Astrocyte (in vitro differentiated cells and primary cell): Measurements from ENCODE around the gene ITPK1. TPM values are rescaled to one million over a fixed set of nuclear protein-coding genes. Genes with fewer than 3 reads are reported as not detected.

Experiments used
- DNase-seq: peaks from one replicate; pipeline ENCODE4 v3.0.0-alpha.2; 2010; ENCODE audit warnings: low read depth
- FAIRE-seq: peaks from 2 replicates; lab custom pipeline; 2011; peaks lifted over from hg19 to GRCh38; lab: Jason Lieb, UNC
- H2AFZ ChIP-seq: 2 replicates; pipeline ENCODE4 v1.6.0; 2012; ENCODE audit warnings: low read depth, low read length, inconsistent platforms
- H3K27ac ChIP-seq: 2 replicates; pipeline ENCODE4 v1.5.1; 2011; ENCODE audit warnings: low read depth, low read length, inconsistent platforms
- H3K27me3 ChIP-seq: 2 replicates; pipeline ENCODE4 v1.6.0; 2011; ENCODE audit warnings: low read length, inconsistent platforms; ENCODE audit not compliant: insufficient read depth
- H3K36me3 ChIP-seq: 2 replicates; pipeline ENCODE4 v1.5.1; 2011; ENCODE audit warnings: low read length, inconsistent platforms; ENCODE audit not compliant: insufficient read depth
- H3K4me1 ChIP-seq: 2 replicates; pipeline ENCODE4 v1.5.1; 2011; ENCODE audit warnings: low read length, inconsistent platforms; ENCODE audit not compliant: insufficient read depth
- H3K4me2 ChIP-seq: 2 replicates; pipeline ENCODE4 v1.6.0; 2012; ENCODE audit warnings: low read length, inconsistent platforms
- H3K4me3 ChIP-seq: 2 replicates; pipeline ENCODE4 v1.5.1; 2011; ENCODE audit warnings: low read depth, mild to moderate bottlenecking, low read length, inconsistent platforms; ENCODE audit not compliant: insufficient read depth
- H3K79me2 ChIP-seq: 2 replicates; pipeline ENCODE4 v1.6.0; 2012; ENCODE audit warnings: mild to moderate bottlenecking, low read length, inconsistent platforms; ENCODE audit not compliant: insufficient read depth
- H3K9ac ChIP-seq: 2 replicates; pipeline ENCODE4 v1.6.0; 2012; ENCODE audit warnings: mild to moderate bottlenecking, low read length, inconsistent platforms
- H3K9me3 ChIP-seq: 2 replicates; pipeline ENCODE4 v1.5.1; 2012; ENCODE audit warnings: low read depth, mild to moderate bottlenecking, low read length, inconsistent platforms; ENCODE audit not compliant: insufficient read depth
- H4K20me1 ChIP-seq: 2 replicates; pipeline ENCODE4 v1.6.0; 2012; ENCODE audit warnings: low read length, inconsistent platforms; ENCODE audit not compliant: insufficient read depth
- H3K27ac Mint-ChIP-seq: one replicate; pipeline ENCODE4 v1.8.0; 2021; ENCODE audit warnings: mild to moderate bottlenecking, mixed read lengths; ENCODE audit not compliant: unreplicated experiment
- H3K27me3 Mint-ChIP-seq: one replicate; pipeline ENCODE4 v1.8.0; 2021; ENCODE audit warnings: low read depth, mixed read lengths; ENCODE audit not compliant: unreplicated experiment
- H3K36me3 Mint-ChIP-seq: one replicate; pipeline ENCODE4 v1.8.0; 2021; ENCODE audit warnings: low read depth, mixed read lengths; ENCODE audit not compliant: unreplicated experiment
- H3K4me1 Mint-ChIP-seq: one replicate; pipeline ENCODE4 v1.8.0; 2021; ENCODE audit warnings: low read depth, mixed read lengths; ENCODE audit not compliant: unreplicated experiment
- H3K4me3 Mint-ChIP-seq: one replicate; pipeline ENCODE4 v1.8.0; 2021; ENCODE audit warnings: mild to moderate bottlenecking, moderate library complexity, mixed read lengths; ENCODE audit not compliant: unreplicated experiment
- H3K9me3 Mint-ChIP-seq: one replicate; pipeline ENCODE4 v1.8.0; 2021; ENCODE audit warnings: mild to moderate bottlenecking, mixed read lengths; ENCODE audit not compliant: unreplicated experiment
- EZH2 ChIP-seq: IDR thresholded peaks from 2 replicates; pipeline ENCODE4 v1.6.1; 2012; ENCODE audit warnings: mild to moderate bottlenecking, low read length, inconsistent platforms; ENCODE audit not compliant: insufficient read depth
- total RNA-seq: library from RNA; stranded (reverse); gene quantifications from 2 replicates; pipeline ENCODE4 v1.2.1, GENCODE V29; 2021
- TF ChIP-seq, protein P1 (sequence below): IDR thresholded peaks from 2 replicates; pipeline ENCODE4 v1.5.1; 2011; ENCODE audit warnings: low read depth, mild to moderate bottlenecking, inconsistent platforms, low read length, moderate library complexity; ENCODE audit not compliant: insufficient read depth

ITPK1 gene
- total RNA-seq, 1 donor from 2014 or later: 13.0 TPM

DNA sequence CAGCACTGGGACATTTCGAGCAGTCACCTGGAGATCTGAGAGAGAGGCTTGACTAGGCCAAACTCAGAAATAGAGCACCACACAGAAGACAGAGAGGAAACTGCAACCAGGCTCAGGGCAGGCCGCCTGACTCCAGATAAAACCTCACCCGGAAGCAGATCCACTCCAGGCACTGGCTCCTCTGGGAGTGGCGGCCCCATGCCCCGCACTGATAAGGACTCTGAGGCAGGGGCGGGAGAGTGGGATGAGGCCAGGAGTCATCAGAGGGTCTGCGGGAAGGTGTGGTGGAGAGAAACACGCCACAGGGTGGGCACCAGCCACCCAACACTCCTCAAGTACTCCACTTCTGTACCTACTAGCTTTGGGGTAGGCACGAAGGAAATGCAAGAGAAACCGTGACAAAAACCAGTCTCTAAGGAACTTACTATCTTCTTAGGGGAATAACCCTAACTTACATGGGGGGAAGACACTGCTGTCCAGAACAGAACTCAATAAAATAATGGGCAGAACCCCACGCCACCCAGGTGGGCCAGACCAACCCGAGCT is 121.5 kb downstream of the ITPK1 start:
- Mint-ChIP-seq H3K4me3 (peak overlapping the region; percentile 8), H3K27me3 (peaks cover 27% of the 10 kb centered on the region), H3K27ac (no peak overlapping the region), H3K4me1 (peaks cover 7% of the 10 kb centered on the region), H3K9me3 (peaks cover 4% of the 10 kb centered on the region), H3K36me3 (peaks cover 6% of the 10 kb centered on the region)
- FAIRE-seq (no peak), DNase-seq (no peak)
- no peak overlapping the region for H3K4me3 ChIP-seq
- no peaks in the 10 kb centered on the region for H3K27me3 ChIP-seq
- H3K9ac ChIP-seq: no peak overlapping the region
- H3K4me2 ChIP-seq: no peak overlapping the region
- H3K36me3 ChIP-seq: no peaks in the 10 kb centered on the region
- H3K79me2 ChIP-seq: no peaks in the 10 kb centered on the region
- peaks cover 3% of the 10 kb centered on the region for H4K20me1 ChIP-seq
- no peak for TF ChIP-seq EZH2
- TF ChIP-seq, protein P1, sequence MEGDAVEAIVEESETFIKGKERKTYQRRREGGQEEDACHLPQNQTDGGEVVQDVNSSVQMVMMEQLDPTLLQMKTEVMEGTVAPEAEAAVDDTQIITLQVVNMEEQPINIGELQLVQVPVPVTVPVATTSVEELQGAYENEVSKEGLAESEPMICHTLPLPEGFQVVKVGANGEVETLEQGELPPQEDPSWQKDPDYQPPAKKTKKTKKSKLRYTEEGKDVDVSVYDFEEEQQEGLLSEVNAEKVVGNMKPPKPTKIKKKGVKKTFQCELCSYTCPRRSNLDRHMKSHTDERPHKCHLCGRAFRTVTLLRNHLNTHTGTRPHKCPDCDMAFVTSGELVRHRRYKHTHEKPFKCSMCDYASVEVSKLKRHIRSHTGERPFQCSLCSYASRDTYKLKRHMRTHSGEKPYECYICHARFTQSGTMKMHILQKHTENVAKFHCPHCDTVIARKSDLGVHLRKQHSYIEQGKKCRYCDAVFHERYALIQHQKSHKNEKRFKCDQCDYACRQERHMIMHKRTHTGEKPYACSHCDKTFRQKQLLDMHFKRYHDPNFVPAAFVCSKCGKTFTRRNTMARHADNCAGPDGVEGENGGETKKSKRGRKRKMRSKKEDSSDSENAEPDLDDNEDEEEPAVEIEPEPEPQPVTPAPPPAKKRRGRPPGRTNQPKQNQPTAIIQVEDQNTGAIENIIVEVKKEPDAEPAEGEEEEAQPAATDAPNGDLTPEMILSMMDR: no peak
- no peaks in the 10 kb centered on the region for H3K9me3 ChIP-seq
- no peak overlapping the region for H2AFZ ChIP-seq
- H3K27ac ChIP-seq: no peak overlapping the region
- no peaks in the 10 kb centered on the region for H3K4me1 ChIP-seq

DNA sequence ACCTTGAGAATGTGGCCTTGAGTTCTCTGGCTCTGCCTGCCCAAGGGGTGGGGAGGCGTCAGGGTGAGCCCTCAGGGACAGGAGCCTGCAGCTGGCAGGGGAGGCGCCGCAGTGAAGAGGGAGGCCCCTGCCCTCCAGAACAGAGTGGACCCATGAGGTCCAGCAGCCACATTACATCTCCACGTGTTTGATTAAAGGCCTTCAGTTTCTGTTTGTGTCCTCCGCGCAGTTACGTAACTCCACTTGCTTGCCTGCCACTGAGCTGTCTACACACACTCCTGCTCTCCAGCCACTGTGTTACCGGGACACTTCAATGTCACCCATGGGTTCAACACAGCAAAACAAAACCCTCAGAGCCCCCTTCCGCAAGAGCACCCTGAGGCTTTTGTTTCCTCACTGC is 122.4 kb downstream of the ITPK1 start:
- H3K4me1 Mint-ChIP-seq: peaks cover 9% of the 10 kb centered on the region
- H3K9me3 ChIP-seq: no peaks in the 10 kb centered on the region
- H3K4me2 ChIP-seq: no peak overlapping the region
- H2AFZ ChIP-seq: no peak overlapping the region
- H3K79me2 ChIP-seq: no peaks in the 10 kb centered on the region
- H3K4me3 Mint-ChIP-seq: no peak overlapping the region
- peaks cover 3% of the 10 kb centered on the region for H4K20me1 ChIP-seq
- FAIRE-seq (no peak), DNase-seq (no peak)
- no peak overlapping the region for H3K9ac ChIP-seq
- H3K36me3 ChIP-seq: no peaks in the 10 kb centered on the region
- H3K4me3 ChIP-seq: no peak overlapping the region
- no peak overlapping the region for H3K27ac Mint-ChIP-seq
- H3K36me3 Mint-ChIP-seq: peaks cover 6% of the 10 kb centered on the region
- H3K27me3 Mint-ChIP-seq: peaks cover 27% of the 10 kb centered on the region
- H3K9me3 Mint-ChIP-seq: peaks cover 4% of the 10 kb centered on the region
- TF ChIP-seq, protein P1: no peak
- TF ChIP-seq EZH2: no peak
- no peak overlapping the region for H3K27ac ChIP-seq
- no peaks in the 10 kb centered on the region for H3K4me1 ChIP-seq
- no peaks in the 10 kb centered on the region for H3K27me3 ChIP-seq

GRCh38 chr14:92991536-92991935 is 124.2 kb downstream of the ITPK1 start:
- Histone ChIP-seq H3K4me3 (no peak overlapping the region), H3K27me3 (no peaks in the 10 kb centered on the region), H3K9ac (no peak overlapping the region), H3K36me3 (no peaks in the 10 kb centered on the region), H3K4me1 (no peaks in the 10 kb centered on the region), H3K4me2 (no peak overlapping the region), H3K27ac (no peak overlapping the region), H3K79me2 (no peaks in the 10 kb centered on the region), H2AFZ (no peak overlapping the region), H4K20me1 (peaks cover 6% of the 10 kb centered on the region), H3K9me3 (no peaks in the 10 kb centered on the region)
- Mint-ChIP-seq H3K27me3 (peaks cover 23% of the 10 kb centered on the region), H3K4me1 (peaks cover 9% of the 10 kb centered on the region), H3K9me3 (peaks cover 4% of the 10 kb centered on the region), H3K27ac (no peak overlapping the region), H3K4me3 (no peak overlapping the region), H3K36me3 (peaks cover 6% of the 10 kb centered on the region)
- TF ChIP-seq, protein P1: no peak
- no peak for TF ChIP-seq EZH2
- FAIRE-seq (no peak), DNase-seq (no peak)
